ENCODE data around the gene SPON2.
A peak's percentile ranks its signal among the peaks of the same experiment; 100 is the strongest.

The SPON2 gene

GRCh38 chr4:1208266-1208961, 36.0 kb upstream of the SPON2 start:
- no peak for DNase-seq

GRCh38 chr4:1207603-1208265, 35.4 kb upstream of the SPON2 start:
- peak; percentile 32 for DNase-seq

- no peak for DNase-seq
Measured at GRCh38 chr4:1207157-1207470, 34.7 kb upstream of the SPON2 start.

GRCh38 chr4:1206299-1207156, 34.1 kb upstream of the SPON2 start:
- DNase-seq, result no peak

GRCh38 chr4:1205586-1206298, 33.4 kb upstream of the SPON2 start:
- no peak for DNase-seq

- DNase-seq, result no peak
Measured at GRCh38 chr4:1204828-1205585, 32.6 kb upstream of the SPON2 start.

- DNase-seq, result no peak
Measured at GRCh38 chr4:1204286-1204827, 32.0 kb upstream of the SPON2 start.

- no peak for DNase-seq
Measured at GRCh38 chr4:1203026-1203616, 30.7 kb upstream of the SPON2 start.

GRCh38 chr4:1202526-1203011, 30.2 kb upstream of the SPON2 start:
- no peak for DNase-seq

GRCh38 chr4:1201851-1202525, 29.6 kb upstream of the SPON2 start:
- DNase-seq, result no peak

- DNase-seq, result peak; percentile 46
Measured at GRCh38 chr4:1200425-1201035, 28.1 kb upstream of the SPON2 start.

GRCh38 chr4:1199556-1200331, 27.4 kb upstream of the SPON2 start:
- DNase-seq, result no peak

GRCh38 chr4:1198098-1198844, 25.9 kb upstream of the SPON2 start:
- DNase-seq, result no peak

GRCh38 chr4:1196421-1197183, 24.2 kb upstream of the SPON2 start:
- no peak for DNase-seq

- no peak for DNase-seq
Measured at GRCh38 chr4:1195891-1196401, 23.6 kb upstream of the SPON2 start.

GRCh38 chr4:1195109-1195671, 22.8 kb upstream of the SPON2 start:
- no peak for DNase-seq

All from NCI-H1694 treated with DMSO at 0.1 percent for 48 hours (cell line).